ENCODE data around the gene NRSN2. TPM values are rescaled to one million over a fixed set of nuclear protein-coding genes. Genes with fewer than 3 reads are reported as not detected.

Gene NRSN2
- 24.5 TPM for total RNA-seq

GRCh38 chr20:346640-347316 is at the start of gene NRSN2:
Gene NRSN2, plus strand, starts transcription at chr20:347111. Its CDS starts 2,533 bp downstream, at chr20:349644.
- H3K4me1 ChIP-seq, result peaks cover 0 to 6% of the 10 kb centered on the region in 2 donors
- TF ChIP-seq, protein P1, sequence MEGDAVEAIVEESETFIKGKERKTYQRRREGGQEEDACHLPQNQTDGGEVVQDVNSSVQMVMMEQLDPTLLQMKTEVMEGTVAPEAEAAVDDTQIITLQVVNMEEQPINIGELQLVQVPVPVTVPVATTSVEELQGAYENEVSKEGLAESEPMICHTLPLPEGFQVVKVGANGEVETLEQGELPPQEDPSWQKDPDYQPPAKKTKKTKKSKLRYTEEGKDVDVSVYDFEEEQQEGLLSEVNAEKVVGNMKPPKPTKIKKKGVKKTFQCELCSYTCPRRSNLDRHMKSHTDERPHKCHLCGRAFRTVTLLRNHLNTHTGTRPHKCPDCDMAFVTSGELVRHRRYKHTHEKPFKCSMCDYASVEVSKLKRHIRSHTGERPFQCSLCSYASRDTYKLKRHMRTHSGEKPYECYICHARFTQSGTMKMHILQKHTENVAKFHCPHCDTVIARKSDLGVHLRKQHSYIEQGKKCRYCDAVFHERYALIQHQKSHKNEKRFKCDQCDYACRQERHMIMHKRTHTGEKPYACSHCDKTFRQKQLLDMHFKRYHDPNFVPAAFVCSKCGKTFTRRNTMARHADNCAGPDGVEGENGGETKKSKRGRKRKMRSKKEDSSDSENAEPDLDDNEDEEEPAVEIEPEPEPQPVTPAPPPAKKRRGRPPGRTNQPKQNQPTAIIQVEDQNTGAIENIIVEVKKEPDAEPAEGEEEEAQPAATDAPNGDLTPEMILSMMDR (IDR thresholded peaks at IDR 0.05), result no peak
- peak within 1 kb of the TSS; percentile 84 to 90 for H3K27ac ChIP-seq
- no peaks in the 10 kb centered on the region for H3K27me3 ChIP-seq
- peaks cover 0 to 7% of the 10 kb centered on the region in 2 donors for H3K9me3 ChIP-seq
- intact Hi-C loops (cut with DNase I), result loop anchor here (1.0 to 5.0 kb wide), 6 partner anchors 20 to 306 kb away; partner anchors contain the start of genes CSNK2A1, RBCK1, SRXN1 and TBC1D20
- H3K36me3 ChIP-seq, result peaks cover 0 to 5% of the 10 kb centered on the region in 2 donors
- peak in 1 of 2 donors; percentile 80 for DNase-seq (ENCODE audit: low spot score in 2 of 2)
- H3K4me3 ChIP-seq, result peak within 1 kb of the TSS; percentile 67 to 83

DNA sequence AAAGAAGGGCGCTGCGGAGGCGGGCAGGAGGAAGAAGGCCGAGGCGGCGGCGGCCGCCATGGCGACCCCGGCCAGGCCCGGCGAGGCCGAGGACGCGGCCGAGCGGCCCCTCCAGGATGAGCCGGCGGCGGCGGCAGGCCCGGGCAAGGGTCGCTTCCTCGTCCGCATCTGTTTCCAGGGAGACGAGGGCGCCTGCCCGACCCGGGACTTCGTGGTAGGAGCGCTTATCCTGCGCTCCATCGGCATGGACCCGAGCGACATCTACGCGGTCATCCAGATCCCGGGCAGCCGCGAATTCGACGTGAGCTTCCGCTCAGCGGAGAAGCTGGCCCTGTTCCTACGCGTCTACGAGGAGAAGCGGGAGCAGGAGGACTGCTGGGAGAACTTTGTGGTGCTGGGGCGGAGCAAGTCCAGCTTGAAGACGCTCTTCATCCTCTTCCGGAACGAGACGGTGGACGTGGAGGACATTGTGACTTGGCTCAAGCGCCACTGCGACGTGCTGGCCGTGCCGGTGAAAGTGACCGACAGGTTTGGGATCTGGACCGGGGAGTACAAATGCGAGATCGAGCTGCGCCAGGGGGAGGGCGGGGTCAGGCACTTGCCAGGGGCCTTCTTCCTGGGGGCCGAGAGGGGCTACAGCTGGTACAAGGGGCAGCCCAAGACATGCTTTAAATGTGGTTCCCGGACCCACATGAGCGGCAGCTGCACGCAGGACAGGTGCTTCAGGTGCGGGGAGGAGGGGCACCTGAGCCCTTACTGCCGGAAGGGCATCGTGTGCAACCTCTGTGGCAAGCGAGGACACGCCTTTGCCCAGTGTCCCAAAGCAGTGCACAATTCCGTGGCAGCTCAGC is 48.8 kb upstream of the NRSN2 start:
- peak overlapping the region; percentile 74 to 86 for H3K4me3 ChIP-seq
- intact Hi-C loops (cut with DNase I), result loop anchor here (1.0 to 2.0 kb wide), 4 partner anchors 12 to 49 kb away; partner anchors contain the start of gene NRSN2

GRCh38 chr20:298776-299391 is 48.0 kb upstream of the NRSN2 start:
- peaks cover 0 to 4% of the 10 kb centered on the region in 2 donors for H3K36me3 ChIP-seq
- DNase-seq (ENCODE audit: low spot score in 2 of 2), result no peak
- peak overlapping the region; percentile 95 to 97 for H3K27ac ChIP-seq
- no peaks in the 10 kb centered on the region for H3K27me3 ChIP-seq
- H3K4me1 ChIP-seq, result peaks cover 0 to 19% of the 10 kb centered on the region in 2 donors
- H3K4me3 ChIP-seq, result peak overlapping the region; percentile 74 to 86
- TF ChIP-seq, protein P1 (IDR thresholded peaks at IDR 0.05), result no peak
- no peaks in the 10 kb centered on the region for H3K9me3 ChIP-seq
- intact Hi-C loops (cut with DNase I), result no loop called here

More for the DNA sequence above, 48.8 kb upstream of the NRSN2 start:
- Histone ChIP-seq H3K27ac (peak overlapping the region; percentile 95 to 97), H3K36me3 (peaks cover 0 to 4% of the 10 kb centered on the region in 2 donors), H3K27me3 (no peaks in the 10 kb centered on the region), H3K4me1 (peaks cover 0 to 19% of the 10 kb centered on the region in 2 donors), H3K9me3 (no peaks in the 10 kb centered on the region)
- DNase-seq (ENCODE audit: low spot score in 2 of 2), result peak in 1 of 2 donors; percentile 75
- TF ChIP-seq, protein P1 (IDR thresholded peaks at IDR 0.05), result no peak

DNA sequence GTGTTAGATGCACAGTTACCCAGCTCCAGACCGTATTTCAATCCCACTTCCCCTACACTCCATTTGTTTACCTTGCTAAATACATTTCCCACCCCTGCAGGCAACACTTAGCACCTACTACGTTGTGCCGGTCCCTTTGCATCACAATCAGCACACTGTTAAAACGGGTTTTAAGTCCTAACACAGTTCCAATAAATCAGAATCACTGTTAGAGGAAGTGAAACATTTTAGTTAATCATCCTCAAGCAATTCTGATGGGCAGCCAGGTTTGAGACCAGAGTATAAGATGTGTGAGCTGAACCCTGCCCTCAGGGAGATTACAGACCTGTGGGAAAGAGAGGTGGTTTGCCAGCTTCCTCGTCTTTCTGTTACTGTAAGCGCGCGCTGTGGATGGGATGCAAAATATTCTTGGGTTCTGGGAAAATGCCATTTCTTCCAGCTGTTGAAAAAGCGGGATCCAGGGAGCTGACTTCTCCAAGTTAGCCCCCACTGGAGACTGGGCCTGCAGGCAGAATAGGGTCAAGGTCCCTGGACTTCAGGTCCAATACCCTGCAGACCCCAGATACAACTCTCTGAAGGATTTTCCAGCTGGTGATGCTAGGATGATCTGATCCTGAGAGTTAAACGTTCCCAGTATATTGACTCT is 46.4 kb upstream of the NRSN2 start:
- DNase-seq (ENCODE audit: low spot score in 2 of 2), result no peak
- Histone ChIP-seq H3K9me3 (no peaks in the 10 kb centered on the region), H3K4me3 (peak overlapping the region; percentile 74 to 86), H3K4me1 (peaks cover 0 to 19% of the 10 kb centered on the region in 2 donors), H3K27me3 (no peaks in the 10 kb centered on the region), H3K36me3 (peaks cover 0 to 4% of the 10 kb centered on the region in 2 donors), H3K27ac (no peak overlapping the region)
- TF ChIP-seq, protein P1 (IDR thresholded peaks at IDR 0.05), result no peak
- intact Hi-C loops (cut with DNase I), result no loop called here

All from ascending aorta (tissue), 2 donors.